Measurements from ENCODE around the gene SMYD4.

SMYD4 gene

GRCh38 chr17:1735418-1735817, 94.3 kb downstream of the SMYD4 start:
- POLR2A ChIA-PET: interaction anchor here (3.0 kb wide), 1 partner anchor 19 kb away, joined by 18 read pairs; no protein-coding TSS in a partner anchor
- peaks cover 0 to 22% of the 10 kb centered on the region in 2 experiments; a peak in 1 of 3 replicates for H3K36me3 ChIP-seq (ENCODE audit: control insufficient read depth in 2 of 2, insufficient read depth in 1 of 2, low read length in 2 of 2)
- H3K4me3 ChIP-seq (ENCODE audit: low read depth, low read length): no peak overlapping the region
- H3K27ac ChIP-seq (ENCODE audit: extremely low read depth, low read depth, low read length): no peak overlapping the region
- no peaks in the 10 kb centered on the region for H3K9me3 ChIP-seq (ENCODE audit: control insufficient read depth, insufficient read depth, low read depth, low read length)
- no peaks in the 10 kb centered on the region for H3K4me1 ChIP-seq (ENCODE audit: control insufficient read depth, insufficient read depth, low read length)
- CTCF ChIA-PET: interaction anchor here (0.6 kb wide), 1 partner anchor 14 kb away, joined by 3 read pairs; no protein-coding TSS in a partner anchor
- TF ChIP-seq ZNF600 (tag by site-specific recombination; IDR thresholded peaks at IDR 0.05): no peak
- TF ChIP-seq ZNF169 (tag by site-specific recombination; IDR thresholded peaks at IDR 0.05): no peak
- no peak for TF ChIP-seq ZNF37A (tag by site-specific recombination; IDR thresholded peaks at IDR 0.05)

DNA sequence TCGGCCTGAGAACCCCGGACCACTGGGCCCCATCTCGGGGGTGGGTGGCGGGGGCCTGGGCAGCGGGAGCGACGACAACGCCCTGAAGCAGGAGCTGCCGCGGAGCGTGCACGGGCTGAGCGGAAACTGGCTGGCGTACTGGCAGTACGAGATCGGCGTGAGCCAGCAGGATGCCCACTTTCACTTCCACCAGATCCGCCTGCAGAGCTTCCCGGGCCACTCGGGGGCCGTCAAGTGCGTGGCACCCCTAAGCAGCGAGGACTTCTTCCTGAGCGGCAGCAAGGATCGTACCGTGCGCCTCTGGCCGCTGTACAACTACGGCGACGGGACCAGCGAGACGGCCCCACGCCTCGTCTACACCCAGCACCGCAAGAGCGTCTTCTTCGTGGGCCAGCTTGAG, 95.9 kb downstream of the SMYD4 start:
- POLR2A ChIA-PET: interaction anchor here (0.6 to 2.5 kb wide), 3 partner anchors 17 to 50 kb away, joined by 3 to 14 read pairs (median 5); no protein-coding TSS in a partner anchor
- H3K36me3 ChIP-seq (ENCODE audit: control insufficient read depth in 2 of 2, insufficient read depth in 1 of 2, low read length in 2 of 2): peaks cover 0 to 25% of the 10 kb centered on the region in 2 experiments; a peak in 2 of 3 replicates
- CTCF ChIA-PET: no interaction called here
- H3K27ac ChIP-seq (ENCODE audit: extremely low read depth, low read depth, low read length): no peak overlapping the region
- H3K4me3 ChIP-seq (ENCODE audit: low read depth, low read length): no peak overlapping the region
- H3K9me3 ChIP-seq (ENCODE audit: control insufficient read depth, insufficient read depth, low read depth, low read length): no peaks in the 10 kb centered on the region
- H3K4me1 ChIP-seq (ENCODE audit: control insufficient read depth, insufficient read depth, low read length): no peaks in the 10 kb centered on the region
- TF ChIP-seq, protein P1, sequence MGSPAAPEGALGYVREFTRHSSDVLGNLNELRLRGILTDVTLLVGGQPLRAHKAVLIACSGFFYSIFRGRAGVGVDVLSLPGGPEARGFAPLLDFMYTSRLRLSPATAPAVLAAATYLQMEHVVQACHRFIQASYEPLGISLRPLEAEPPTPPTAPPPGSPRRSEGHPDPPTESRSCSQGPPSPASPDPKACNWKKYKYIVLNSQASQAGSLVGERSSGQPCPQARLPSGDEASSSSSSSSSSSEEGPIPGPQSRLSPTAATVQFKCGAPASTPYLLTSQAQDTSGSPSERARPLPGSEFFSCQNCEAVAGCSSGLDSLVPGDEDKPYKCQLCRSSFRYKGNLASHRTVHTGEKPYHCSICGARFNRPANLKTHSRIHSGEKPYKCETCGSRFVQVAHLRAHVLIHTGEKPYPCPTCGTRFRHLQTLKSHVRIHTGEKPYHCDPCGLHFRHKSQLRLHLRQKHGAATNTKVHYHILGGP (tag by site-specific recombination; IDR thresholded peaks at IDR 0.05): no peak
- TF ChIP-seq ZNF324 (tag by site-specific recombination; IDR thresholded peaks at IDR 0.05) (no peak), ZNF423 (tag by site-specific recombination; IDR thresholded peaks at IDR 0.05) (no peak), REPIN1 (tag by site-specific recombination; IDR thresholded peaks at IDR 0.05; ENCODE audit: low read depth) (no peak), ZNF670 (tag by site-specific recombination; IDR thresholded peaks at IDR 0.05; ENCODE audit: low read depth) (no peak), ZNF707 (tag by site-specific recombination; IDR thresholded peaks at IDR 0.05) (no peak), ZNF266 (tag by site-specific recombination; IDR thresholded peaks at IDR 0.05; ENCODE audit: low read depth) (no peak), ZNF596 (tag by site-specific recombination; IDR thresholded peaks at IDR 0.05) (no peak)

DNA sequence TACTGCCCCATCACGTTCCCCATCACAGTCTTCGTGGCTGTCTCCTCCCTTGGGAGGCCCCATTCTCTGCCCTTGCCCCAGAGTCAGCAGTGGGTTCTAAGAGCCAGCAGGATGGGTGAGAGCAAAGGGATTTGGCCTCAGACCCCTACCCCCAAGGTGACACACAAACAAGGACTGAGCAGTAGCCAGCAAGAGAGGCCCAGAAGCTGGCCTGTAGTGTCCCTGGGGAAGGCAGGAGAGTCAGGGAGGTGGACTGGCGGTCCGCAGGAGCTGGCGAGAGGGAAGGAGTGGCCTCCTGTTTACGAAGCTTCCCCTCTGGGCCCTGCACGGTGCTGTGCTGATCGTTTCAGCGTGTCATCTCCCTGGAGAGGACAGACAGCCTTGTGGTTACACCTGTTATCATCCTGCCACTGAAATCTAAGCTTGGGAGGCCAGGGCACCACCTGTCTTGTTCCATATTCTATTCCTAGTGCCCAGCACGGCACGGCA, 96.8 kb downstream of the SMYD4 start:
- Histone ChIP-seq H3K27ac (ENCODE audit: extremely low read depth, low read depth, low read length) (no peak overlapping the region), H3K4me3 (ENCODE audit: low read depth, low read length) (no peak overlapping the region), H3K36me3 (ENCODE audit: control insufficient read depth in 2 of 2, insufficient read depth in 1 of 2, low read length in 2 of 2) (peaks cover 0 to 29% of the 10 kb centered on the region in 2 experiments; a peak in 2 of 3 replicates), H3K9me3 (ENCODE audit: control insufficient read depth, insufficient read depth, low read depth, low read length) (no peaks in the 10 kb centered on the region), H3K4me1 (ENCODE audit: control insufficient read depth, insufficient read depth, low read length) (no peaks in the 10 kb centered on the region)
- POLR2A ChIA-PET: interaction anchor here (0.5 to 2.5 kb wide), 2 partner anchors 17 to 121 kb away, joined by 5 to 14 read pairs; no protein-coding TSS in a partner anchor
- TF ChIP-seq YY1 (tag by site-specific recombination; IDR thresholded peaks at IDR 0.05) (no peak), RBAK (tag by site-specific recombination; IDR thresholded peaks at IDR 0.05) (no peak)
- CTCF ChIA-PET: interaction anchor here (0.9 to 1.1 kb wide), 3 partner anchors 12 to 51 kb away, joined by 3 read pairs; no protein-coding TSS in a partner anchor

DNA sequence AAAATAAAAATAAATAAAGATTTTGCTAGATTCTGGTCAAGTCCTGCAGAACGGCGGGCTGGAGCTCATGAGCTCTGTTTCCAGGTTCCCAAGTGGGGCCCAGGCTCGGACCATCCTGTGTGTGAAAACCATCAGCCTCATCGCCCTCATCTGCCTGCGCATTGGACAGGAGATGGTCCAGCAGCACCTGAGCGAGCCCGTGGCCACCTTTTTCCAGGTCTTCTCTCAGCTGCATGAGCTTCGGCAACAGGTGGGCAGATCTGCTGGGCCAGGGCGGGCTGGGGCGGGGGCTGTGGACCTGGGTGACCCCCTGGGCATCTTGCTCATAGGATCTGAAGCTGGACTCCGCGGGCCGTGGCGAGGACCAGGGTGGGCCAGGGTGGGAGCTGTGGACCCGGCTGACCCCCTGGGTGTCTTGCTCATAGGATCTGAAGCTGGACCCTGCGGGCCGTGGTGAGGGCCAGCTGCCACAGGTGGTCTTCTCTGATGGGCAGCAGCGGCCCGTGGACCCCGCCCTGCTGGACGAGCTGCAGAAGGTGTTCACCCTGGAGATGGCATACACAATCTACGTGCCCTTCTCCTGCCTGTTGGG, 97.4 kb downstream of the SMYD4 start:
- H3K27ac ChIP-seq (ENCODE audit: extremely low read depth, low read depth, low read length): no peak overlapping the region
- peaks cover 0 to 28% of the 10 kb centered on the region in 2 experiments; a peak in 2 of 3 replicates for H3K36me3 ChIP-seq (ENCODE audit: control insufficient read depth in 2 of 2, insufficient read depth in 1 of 2, low read length in 2 of 2)
- no peak overlapping the region for H3K4me3 ChIP-seq (ENCODE audit: low read depth, low read length)
- no peaks in the 10 kb centered on the region for H3K9me3 ChIP-seq (ENCODE audit: control insufficient read depth, insufficient read depth, low read depth, low read length)
- POLR2A ChIA-PET: interaction anchor here (0.5 to 2.5 kb wide), 2 partner anchors 16 to 121 kb away, joined by 5 to 14 read pairs; no protein-coding TSS in a partner anchor
- CTCF ChIA-PET: interaction anchor here (0.9 to 1.2 kb wide), 4 partner anchors 10 to 52 kb away, joined by 3 read pairs; no protein-coding TSS in a partner anchor
- TF ChIP-seq SCRT2 (tag by site-specific recombination; IDR thresholded peaks at IDR 0.05) (peak; percentile 78), ZNF621 (tag by site-specific recombination; IDR thresholded peaks at IDR 0.05) (no peak), ZNF830 (tag by site-specific recombination; IDR thresholded peaks at IDR 0.05; ENCODE audit: low read depth) (no peak)
- H3K4me1 ChIP-seq (ENCODE audit: control insufficient read depth, insufficient read depth, low read length): no peaks in the 10 kb centered on the region

All from HEK293 (cell line).